GM20000 (cell line): ENCODE results near the gene CTNNBL1.
"Not testable (repeated sequence)": the region's sequence is repeated elsewhere in the genome, so short reads cannot be mapped to it uniquely, and the experiment has no call there.

Experiments
- DNase-seq: peaks from one replicate; pipeline ENCODE4 v3.0.0; 2012; ENCODE audit warnings: low spot score
- CTCF ChIP-seq: IDR thresholded peaks from 2 replicates; pipeline ENCODE4 v1.5.1; 2012; ENCODE audit warnings: mild to moderate bottlenecking, control low read depth; ENCODE audit errors: extremely low read depth, missing control alignments

Gene CTNNBL1

GRCh38 chr20:37656945-37657344 is 36.9 kb upstream of the CTNNBL1 start:
- no peak for DNase-seq

GRCh38 chr20:37657924-37658804 is 35.7 kb upstream of the CTNNBL1 start:
- no peak for TF ChIP-seq CTCF
- DNase-seq = no peak

More at GRCh38 chr20:37656945-37657344, 36.9 kb upstream of the CTNNBL1 start:
- no peak for TF ChIP-seq CTCF

DNA sequence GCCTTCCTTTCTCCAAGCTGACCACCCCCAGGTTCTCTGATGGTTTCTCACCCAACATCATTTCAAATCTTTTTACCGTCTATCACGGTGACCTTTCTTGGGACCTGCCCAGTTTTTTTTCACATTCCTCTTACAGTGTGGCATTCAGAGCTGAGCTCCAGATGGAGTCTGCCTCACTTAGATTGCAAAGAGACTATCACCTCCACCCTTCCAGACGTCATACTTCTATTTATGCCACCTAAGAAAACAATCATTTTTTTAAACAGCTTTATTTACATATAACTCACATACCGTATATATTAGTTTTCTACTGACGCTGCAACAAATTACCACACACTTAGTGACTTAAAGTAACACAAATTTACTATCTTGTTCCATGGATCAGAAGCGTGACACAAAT is 32.3 kb upstream of the CTNNBL1 start:
- no peak for TF ChIP-seq CTCF
- DNase-seq = no peak

GRCh38 chr20:37662308-37662707 is 31.5 kb upstream of the CTNNBL1 start:
- no peak for DNase-seq
- no peak for TF ChIP-seq CTCF

DNA sequence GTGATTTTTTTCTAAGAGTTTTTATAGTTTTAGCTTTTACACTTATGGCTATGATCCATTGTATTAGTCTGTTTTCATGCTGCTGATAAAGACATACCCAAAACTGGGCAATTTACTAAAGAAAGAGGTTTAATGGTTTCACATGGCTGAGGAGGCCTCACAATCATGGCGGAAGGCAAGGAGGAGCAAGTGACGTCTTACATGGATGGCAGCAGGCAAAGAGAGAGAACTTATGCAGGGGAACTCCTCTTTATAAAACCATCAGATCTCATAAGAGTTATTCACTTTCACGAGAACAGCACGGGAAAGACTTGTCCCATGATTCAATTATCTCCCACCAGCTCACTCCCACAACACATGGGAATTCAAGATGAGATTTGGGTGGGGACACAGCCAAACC is 29.2 kb upstream of the CTNNBL1 start:
- not testable (repeated sequence) for DNase-seq

GRCh38 chr20:37668166-37668565 is 25.7 kb upstream of the CTNNBL1 start:
- no peak for DNase-seq
- no peak for TF ChIP-seq CTCF

DNA sequence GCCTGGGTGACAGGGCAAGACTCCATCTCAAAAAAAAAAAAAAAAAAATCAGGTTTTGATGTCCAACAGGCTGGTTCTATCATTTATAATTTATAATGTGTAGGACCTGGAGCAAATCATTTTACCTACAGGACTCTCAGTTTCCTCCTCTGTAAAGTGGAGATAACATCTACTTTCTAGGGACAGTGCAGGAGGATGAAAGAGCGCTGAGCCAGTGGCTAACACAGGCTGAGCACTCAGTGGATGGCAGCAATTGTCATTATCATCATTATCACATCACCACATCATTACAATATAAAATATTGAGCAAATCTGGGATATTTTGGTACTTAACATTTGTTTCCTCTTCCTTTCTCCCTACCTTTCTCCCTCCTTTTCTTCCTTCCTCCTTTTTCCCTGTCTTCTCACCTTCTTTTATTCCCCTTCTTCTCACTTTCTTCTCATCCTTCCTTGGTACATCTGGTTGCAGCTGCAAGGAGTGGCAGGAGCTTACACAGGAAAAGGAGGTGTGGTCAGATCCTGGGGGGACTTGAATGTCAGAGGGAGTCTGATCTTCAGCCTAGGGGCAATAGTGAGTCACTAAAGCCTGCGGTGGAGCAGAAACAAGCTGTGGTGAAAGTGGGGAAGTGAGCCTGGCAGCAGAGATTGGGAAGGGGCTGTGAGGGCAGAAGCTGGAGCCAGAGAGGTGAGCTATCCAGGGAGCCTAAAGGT is 24.6 kb upstream of the CTNNBL1 start:
- DNase-seq = no peak
- TF ChIP-seq CTCF = no peak
